Cardiac septum (tissue), 1 donor: Measurements from ENCODE around the gene TFAM. TPM values are rescaled to one million over a fixed set of nuclear protein-coding genes. Genes with fewer than 3 reads are reported as not detected.

Experiments used
- DNase-seq: peaks from one replicate; pipeline ENCODE4 v3.0.0-alpha.2; 2020; ENCODE audit warnings: low spot score
- intact Hi-C: fragments of 100-400 bp; cut with DNase I; formaldehyde crosslinking; loops from one replicate; pipeline ENCODE4 v1.14.0; 2022
- long read RNA-seq: library from polyadenylated mRNA; unstranded; transcript quantifications from one replicate; pipeline ENCODE4 v2.0.0, GENCODE V29; 2021
- total RNA-seq: library from RNA; stranded (reverse); fragmentation: NEBNext Ultra II Directional; extraction: Animal tissue kit (Norgen Biotek cat#: 25700); gene quantifications from one replicate; pipeline ENCODE4 v1.2.1, GENCODE V29; 2021
- donor health status: DM: no; HTN: no; CAD: no.

TFAM gene
- total RNA-seq: 29.4 TPM
- long read RNA-seq, full-length matches to known transcripts: 7 of 14 reads
- long read RNA-seq, partial matches to known transcripts: 5 of 14 reads
- long read RNA-seq, other reads (novel, unspliced or antisense): 2 of 14 reads

DNA sequence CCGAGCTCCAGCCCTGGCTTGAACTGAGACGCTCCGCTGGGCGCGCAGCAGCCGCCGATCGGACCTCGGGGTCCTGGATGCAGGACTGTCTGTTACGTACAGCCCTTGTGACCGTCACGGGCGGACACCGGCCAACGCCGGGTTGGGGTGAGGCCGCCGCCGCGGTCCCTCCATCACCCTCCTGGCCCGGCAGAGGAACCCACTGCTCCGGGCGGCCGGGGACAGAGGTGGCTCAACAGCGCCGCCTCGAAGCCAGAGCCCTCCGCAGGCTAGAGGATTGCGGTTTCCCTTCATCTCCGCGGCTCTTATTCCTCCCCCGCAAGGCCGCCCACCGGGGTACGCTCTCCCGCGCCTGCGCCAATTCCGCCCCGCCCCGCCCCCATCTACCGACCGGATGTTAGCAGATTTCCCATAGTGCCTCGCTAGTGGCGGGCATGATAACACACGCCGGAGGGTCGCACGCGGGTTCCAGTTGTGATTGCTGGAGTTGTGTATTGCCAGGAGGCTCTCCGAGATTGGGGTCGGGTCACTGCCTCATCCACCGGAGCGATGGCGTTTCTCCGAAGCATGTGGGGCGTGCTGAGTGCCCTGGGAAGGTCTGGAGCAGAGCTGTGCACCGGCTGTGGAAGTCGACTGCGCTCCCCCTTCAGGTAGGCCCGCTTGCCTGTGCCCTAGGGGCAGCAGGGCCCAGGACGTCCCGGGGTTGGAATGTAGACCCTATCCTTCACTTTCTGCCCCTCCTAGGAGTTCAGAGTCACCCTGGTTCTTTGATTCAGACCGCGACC, at the start of gene TFAM:
TSS of gene TFAM (plus strand) at position 412 of the 785 bp plus-strand sequence. CDS start at position 550, 138 bp downstream.
- intact Hi-C loops: loop anchor here (1.0 to 5.0 kb wide), 2 partner anchors 50 to 83 kb away; partner anchors contain the start of gene UBE2D1

DNA sequence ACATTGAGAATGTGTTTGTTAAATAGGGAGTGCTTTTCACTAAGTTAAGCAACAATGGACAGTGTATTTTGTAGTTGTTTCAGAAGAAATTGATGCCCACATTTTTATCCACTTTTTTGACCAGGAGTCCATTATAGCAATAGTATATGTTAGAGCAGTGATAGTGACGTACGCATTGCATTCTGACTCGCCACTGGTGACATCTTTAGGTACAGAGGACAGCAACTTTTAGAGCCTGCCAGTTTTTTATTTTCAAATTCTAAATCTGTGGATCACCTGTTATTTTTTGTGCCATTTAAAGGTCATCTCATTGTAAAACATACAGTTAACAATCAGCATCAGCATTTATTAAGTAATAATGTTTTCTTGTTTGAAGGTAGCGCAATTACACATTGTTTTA, 49.0 kb upstream of the TFAM start:
- no peak for DNase-seq
- intact Hi-C loops: no loop called here

More for the DNA sequence above, at the start of gene TFAM:
- DNase-seq: peak; percentile 98

- intact Hi-C loops: no loop called here
- no peak for DNase-seq
Measured at GRCh38 chr10:58341422-58341821, 43.8 kb upstream of the TFAM start.

GRCh38 chr10:58341947-58342346, 43.3 kb upstream of the TFAM start:
- no peak for DNase-seq
- intact Hi-C loops: no loop called here

GRCh38 chr10:58347967-58348366, 37.2 kb upstream of the TFAM start:
- intact Hi-C loops: no loop called here
- DNase-seq: no peak

GRCh38 chr10:58348571-58349033, 36.6 kb upstream of the TFAM start:
- DNase-seq: no peak
- intact Hi-C loops: no loop called here

DNA sequence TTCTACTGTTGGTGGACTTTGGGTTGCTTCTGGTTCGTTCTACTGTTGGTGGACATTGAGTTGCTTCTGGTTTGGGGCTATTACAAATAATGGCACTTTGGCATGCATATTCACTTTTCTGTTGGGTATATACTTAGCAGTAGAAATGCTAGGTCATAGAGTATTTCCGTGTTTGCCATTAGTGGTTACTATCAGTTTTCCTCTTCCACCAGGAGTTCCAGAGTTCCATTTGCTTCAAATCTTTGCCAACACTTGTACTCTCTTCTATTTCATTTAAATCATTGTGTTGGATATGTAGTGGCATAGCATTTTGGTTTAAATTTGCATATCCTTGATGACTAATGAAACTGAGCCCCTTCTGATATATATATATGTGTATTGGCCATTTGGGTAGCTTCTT, 35.2 kb upstream of the TFAM start:
- DNase-seq: no peak
- intact Hi-C loops: no loop called here

- intact Hi-C loops: no loop called here
- DNase-seq: no peak
Measured at GRCh38 chr10:58350619-58351323, 34.4 kb upstream of the TFAM start.

DNA sequence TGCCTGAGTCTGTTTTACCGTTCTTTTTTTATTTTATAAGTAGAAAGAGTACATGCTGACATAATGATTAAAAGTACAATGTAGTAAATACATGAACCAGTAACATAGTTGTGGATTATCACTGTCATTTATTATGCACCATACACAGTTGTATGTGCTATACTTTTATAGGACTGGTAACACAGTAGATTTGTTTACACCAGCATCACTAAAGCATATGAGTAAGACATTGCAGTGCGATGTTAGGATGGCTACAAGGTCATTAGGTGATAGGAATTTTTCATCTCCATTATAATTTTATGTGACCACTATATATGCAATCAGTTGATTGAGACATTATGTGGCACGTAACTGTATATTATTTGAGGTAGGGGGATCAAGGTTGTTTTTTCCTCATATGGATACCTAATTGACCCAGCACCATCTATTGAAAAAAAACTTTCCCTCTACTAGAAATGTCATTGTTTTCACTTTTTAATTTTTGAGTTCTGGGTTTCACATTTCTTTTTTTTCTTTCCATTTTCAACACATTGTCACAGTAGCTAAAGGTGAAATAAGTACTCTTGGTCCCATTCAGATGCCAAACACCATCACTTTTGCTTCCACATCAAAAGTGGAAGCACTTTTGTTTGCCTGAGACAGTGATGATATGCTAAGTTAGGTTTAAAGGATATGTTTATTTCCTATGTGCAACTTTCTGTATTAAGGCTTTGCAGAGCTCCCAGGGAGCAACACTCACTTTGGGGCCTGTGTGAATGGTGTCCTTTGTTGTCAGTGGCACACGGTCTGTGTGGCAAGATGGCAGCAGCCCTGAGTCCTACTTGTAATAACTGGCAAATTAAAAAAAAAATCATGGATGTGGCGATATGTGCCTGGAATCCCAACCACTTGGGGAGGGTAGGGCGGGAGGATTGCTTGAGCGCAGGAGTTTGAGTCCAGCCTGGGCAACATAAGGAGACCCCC, 33.3 kb upstream of the TFAM start:
- intact Hi-C loops: no loop called here
- no peak for DNase-seq

DNA sequence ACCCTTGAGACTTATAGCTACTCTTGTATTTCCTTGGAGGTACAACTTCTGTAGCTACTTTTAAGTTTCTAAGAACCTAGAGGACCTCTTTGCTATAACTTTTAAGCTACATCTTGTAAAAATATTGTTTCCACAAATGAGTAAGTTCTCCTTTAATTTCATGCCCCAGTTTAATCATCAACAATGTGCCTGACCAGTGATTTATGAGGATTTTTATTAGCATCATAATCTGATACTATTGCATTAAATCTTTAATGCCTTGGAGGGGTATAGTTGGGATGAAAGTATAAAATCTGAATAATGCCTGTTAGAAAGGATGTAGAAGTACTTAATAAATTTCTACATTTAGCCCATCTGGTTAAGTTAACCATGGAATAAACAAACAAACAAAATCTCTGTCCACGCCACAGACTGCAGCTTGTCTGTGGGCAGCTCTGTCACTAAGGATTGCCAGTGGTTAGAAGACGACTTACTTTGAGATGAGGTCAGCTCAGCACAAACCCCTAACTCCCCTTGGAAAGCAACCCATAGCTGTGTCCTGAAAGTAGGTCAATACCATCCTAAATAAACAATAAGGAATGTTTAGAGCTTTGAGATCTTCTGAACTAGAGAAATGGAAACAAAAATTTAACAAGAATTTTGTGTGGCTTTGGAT, 32.1 kb upstream of the TFAM start:
- DNase-seq: no peak
- intact Hi-C loops: no loop called here

DNA sequence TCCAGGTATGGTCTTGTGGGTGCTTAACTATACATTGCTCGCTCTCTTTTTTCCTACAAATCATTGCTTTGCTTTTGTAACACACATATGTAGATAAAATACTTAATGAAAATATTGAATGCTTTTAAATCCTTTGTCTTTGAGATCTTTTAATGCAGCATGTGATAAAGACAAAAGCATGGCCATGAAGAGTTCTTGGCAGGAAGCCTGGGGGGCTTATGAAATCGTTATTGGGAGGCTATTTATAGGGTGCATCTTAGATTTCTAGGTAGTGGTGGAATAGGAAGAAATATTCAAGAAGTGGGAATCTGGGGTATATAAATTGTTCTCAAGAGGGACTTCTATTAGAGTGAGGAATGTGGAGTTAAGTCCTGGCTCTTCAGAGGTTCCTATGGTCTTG, 28.5 kb upstream of the TFAM start:
- intact Hi-C loops: no loop called here
- no peak for DNase-seq

DNA sequence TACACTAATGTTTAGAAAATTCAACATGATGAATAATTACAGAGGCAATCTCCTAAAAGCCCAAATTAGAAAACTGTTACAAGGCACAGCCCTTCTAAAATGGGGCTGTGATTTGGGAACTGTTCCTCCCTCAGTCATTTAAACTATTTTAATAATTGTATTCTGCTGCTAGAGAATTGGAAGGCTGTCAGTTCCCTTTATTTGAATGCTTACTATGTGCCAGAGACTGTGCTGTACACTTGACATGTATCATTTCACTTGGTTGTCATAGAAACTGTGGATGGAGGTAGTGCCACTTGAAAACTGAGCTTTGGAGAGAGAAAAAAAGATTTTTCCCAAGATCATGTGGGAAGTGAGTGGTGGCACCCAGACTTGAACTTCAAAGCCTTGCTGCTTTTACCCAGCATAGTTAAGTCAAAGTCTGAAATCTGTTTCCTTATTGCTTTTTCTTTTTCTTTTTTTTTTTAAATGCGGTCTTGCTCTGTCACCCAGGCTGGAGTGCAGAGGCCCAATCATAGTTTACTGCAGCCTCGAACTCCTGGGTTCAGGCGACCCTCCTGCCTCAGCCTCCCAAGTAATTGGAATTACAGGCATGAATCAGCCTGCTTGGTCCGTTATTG, 26.8 kb upstream of the TFAM start:
- intact Hi-C loops: no loop called here
- no peak for DNase-seq

DNA sequence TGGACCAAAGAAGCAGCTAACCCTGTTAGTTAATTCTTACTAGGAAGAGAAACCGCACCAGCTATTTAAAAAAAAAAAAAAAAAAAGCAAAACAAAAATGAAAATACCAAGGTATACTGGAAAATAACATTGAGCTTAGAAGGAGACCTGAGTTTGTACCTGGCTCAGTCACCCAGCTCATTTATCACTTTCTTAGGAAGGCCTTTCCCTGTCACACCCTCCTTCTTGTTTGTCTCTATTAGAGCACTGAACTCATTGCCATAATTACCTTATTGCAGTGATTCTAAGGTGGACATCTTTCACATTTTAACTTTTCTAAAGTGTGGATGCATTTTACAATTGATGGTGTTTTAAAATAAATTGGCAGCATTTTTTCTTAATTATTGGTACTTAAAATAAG, 26.3 kb upstream of the TFAM start:
- no peak for DNase-seq
- intact Hi-C loops: no loop called here

- intact Hi-C loops: no loop called here
- DNase-seq: no peak
Measured at GRCh38 chr10:58359541-58359940, 25.7 kb upstream of the TFAM start.

- no peak for DNase-seq
- intact Hi-C loops: no loop called here
Measured at GRCh38 chr10:58360412-58361004, 24.7 kb upstream of the TFAM start.

GRCh38 chr10:58361353-58361752, 23.9 kb upstream of the TFAM start:
- intact Hi-C loops: no loop called here
- DNase-seq: no peak

- intact Hi-C loops: no loop called here
- no peak for DNase-seq
Measured at GRCh38 chr10:58362027-58362789, 23.0 kb upstream of the TFAM start.

DNA sequence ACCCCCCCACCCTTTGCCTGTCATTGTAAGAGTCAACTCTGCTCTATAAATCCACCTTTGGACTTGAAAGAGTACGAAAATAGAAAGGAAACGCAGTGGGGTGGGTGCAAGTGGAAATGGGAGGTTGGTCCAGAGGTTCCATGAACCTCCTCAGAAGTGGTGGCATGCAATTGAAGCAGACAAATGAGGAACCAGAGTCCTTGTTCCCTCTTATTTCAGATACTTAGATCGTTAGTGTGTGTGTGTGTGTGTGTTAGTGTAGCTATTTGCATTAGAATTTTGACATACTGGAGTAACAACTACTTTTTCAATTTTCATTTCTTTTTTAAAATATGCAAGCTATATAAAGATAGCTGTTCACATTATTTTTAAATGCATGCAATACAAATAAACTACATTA, 18.1 kb upstream of the TFAM start:
- intact Hi-C loops: no loop called here
- DNase-seq: no peak
